Kidney (tissue), 14 donors: Measurements from ENCODE around the gene COX7A1. TPM values are rescaled to one million over a fixed set of nuclear protein-coding genes. Genes with fewer than 3 reads are reported as not detected.

Experiments
- DNase-seq, 5 donors: peaks; one replicate each; pipeline ENCODE4 v3.0.0-alpha.2; 2013 to 2020
- FAIRE-seq: peaks from 2 replicates; lab custom pipeline; 2012; peaks lifted over from hg19 to GRCh38; lab: Jason Lieb, UNC
- H3K27ac ChIP-seq, 2 donors: one replicate each; pipeline ENCODE4 v1.7.0; 2013; ENCODE audit warnings: low read depth in 2 of 2, low read length in 2 of 2, inconsistent platforms in 1 of 2
- H3K27me3 ChIP-seq: one replicate; pipeline ENCODE4 v1.7.1; 2013; ENCODE audit warnings: low read length, inconsistent platforms; ENCODE audit not compliant: control insufficient read depth, insufficient read depth
- H3K36me3 ChIP-seq, 3 donors: one replicate each; pipeline versions ENCODE4 v1.7.0 to v1.7.1; 2013; ENCODE audit warnings: low read length in 3 of 3, control low read depth in 1 of 3, inconsistent platforms in 1 of 3; ENCODE audit not compliant: insufficient read depth in 3 of 3, control insufficient read depth in 2 of 3
- H3K4me1 ChIP-seq, 3 donors: one replicate each; pipeline versions ENCODE4 v1.7.0 to v1.7.1; 2013; ENCODE audit warnings: low read length in 3 of 3, inconsistent platforms in 1 of 3, low read depth in 1 of 3; ENCODE audit not compliant: control insufficient read depth in 2 of 3, insufficient read depth in 2 of 3
- H3K4me3 ChIP-seq, 3 donors: one replicate each; pipeline versions ENCODE4 v1.7.0 to v1.8.1; 2013; ENCODE audit warnings: low read length in 3 of 3, control low read depth in 1 of 3, inconsistent platforms in 1 of 3
- H3K9ac ChIP-seq, 3 donors: one replicate each; pipeline versions ENCODE4 v1.7.0 to v1.7.1; 2013; ENCODE audit warnings: low read length in 3 of 3, control low read depth in 1 of 3, inconsistent platforms in 1 of 3
- H3K9me3 ChIP-seq, 3 donors: one replicate each; pipeline versions ENCODE4 v1.7.0 to v1.7.1; 2013; ENCODE audit warnings: low read length in 3 of 3, control low read depth in 1 of 3, inconsistent platforms in 1 of 3; ENCODE audit not compliant: control insufficient read depth in 2 of 3, insufficient read depth in 1 of 3
- intact Hi-C: fragments of 100-400 bp; cut with DNase I; formaldehyde crosslinking; loops from one replicate; pipeline ENCODE4 v1.11.1; 2022
- polyA plus RNA-seq: library from polyadenylated mRNA; stranded (reverse); fragments of 350-450 nt; fragmentation: Illumina TruSeq; extraction: RNeasy Lipid Tissue Mini Kit (QIAGEN cat#74804); gene quantifications from one replicate; pipeline ENCODE4 v1.2.3, GENCODE V29; 2014; ENCODE audit warnings: low read depth, low replicate concordance; ENCODE audit not compliant: insufficient read depth
- total RNA-seq: library from RNA; stranded (reverse); fragmentation: NEBNext Ultra II Directional; extraction: Animal tissue kit (Norgen Biotek cat#: 25700); gene quantifications from one replicate; pipeline ENCODE4 v1.2.1, GENCODE V29; 2021
- TF ChIP-seq, protein P1 (sequence below): IDR thresholded peaks from 3 replicates; pipeline ENCODE4 v1.5.1; 2012; ENCODE audit warnings: mild to moderate bottlenecking, moderate library complexity, borderline replicate concordance; ENCODE audit not compliant: insufficient read depth; ENCODE audit errors: extremely low read depth
- donor health status: control.
- donor health status: control.
- donor health status: control.
- donor health status: control.
- donor health status: control.
- donor health status: DM: yes; HTN: yes; CAD: no.
- donor health status: Normal renal cell carcinoma (clear cell type).

COX7A1 gene
- total and polyA plus RNA-seq, 2 donors from 2014 or later, result 56.2 to 199 TPM

DNA sequence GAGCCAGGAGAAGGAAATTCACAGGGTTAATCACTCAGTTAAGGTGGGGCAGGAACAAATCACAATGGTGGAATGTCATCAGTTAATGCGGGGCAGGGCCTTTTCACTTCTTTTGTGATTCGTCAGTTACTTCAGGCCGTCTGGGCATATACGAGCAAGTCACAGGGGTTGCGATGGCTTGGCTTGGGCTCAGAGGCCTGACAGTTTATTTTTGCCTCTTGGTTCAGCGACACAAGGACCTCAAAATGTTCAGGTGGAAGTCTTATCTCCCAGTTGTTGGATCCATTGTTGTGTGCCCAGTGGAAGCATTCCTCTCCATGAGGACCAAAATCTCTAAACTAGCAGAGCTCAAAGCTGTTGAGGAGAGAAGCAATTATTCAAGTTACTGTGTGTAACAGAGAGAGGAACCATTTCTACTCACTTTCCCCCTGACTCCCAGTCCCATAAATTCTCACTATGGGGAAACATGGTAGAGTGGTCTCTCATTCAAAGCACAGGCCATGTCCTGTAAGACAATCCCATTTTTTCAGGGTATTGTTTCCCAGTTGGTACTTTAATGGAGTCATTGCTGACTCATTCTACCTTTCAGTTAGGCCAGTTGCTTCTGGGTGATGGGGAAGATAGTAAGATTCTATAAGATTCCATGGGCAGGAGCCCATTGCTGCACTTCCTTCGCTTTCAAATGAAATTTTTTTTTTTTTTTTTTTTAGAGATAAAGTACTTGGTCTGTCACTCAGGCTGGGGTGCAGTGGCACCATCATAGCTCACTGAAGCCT lies 8.8 kb upstream of the COX7A1 start:
- TF ChIP-seq, protein P1, sequence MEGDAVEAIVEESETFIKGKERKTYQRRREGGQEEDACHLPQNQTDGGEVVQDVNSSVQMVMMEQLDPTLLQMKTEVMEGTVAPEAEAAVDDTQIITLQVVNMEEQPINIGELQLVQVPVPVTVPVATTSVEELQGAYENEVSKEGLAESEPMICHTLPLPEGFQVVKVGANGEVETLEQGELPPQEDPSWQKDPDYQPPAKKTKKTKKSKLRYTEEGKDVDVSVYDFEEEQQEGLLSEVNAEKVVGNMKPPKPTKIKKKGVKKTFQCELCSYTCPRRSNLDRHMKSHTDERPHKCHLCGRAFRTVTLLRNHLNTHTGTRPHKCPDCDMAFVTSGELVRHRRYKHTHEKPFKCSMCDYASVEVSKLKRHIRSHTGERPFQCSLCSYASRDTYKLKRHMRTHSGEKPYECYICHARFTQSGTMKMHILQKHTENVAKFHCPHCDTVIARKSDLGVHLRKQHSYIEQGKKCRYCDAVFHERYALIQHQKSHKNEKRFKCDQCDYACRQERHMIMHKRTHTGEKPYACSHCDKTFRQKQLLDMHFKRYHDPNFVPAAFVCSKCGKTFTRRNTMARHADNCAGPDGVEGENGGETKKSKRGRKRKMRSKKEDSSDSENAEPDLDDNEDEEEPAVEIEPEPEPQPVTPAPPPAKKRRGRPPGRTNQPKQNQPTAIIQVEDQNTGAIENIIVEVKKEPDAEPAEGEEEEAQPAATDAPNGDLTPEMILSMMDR, result no peak
- Histone ChIP-seq H3K4me3 (no peak overlapping the region), H3K27ac (no peak overlapping the region), H3K9me3 (no peaks in the 10 kb centered on the region), H3K36me3 (peaks cover 0 to 2% (median 0%) of the 10 kb centered on the region in 3 donors), H3K4me1 (no peaks in the 10 kb centered on the region), H3K27me3 (no peaks in the 10 kb centered on the region), H3K9ac (no peak overlapping the region)
- intact Hi-C loops, result no loop called here
- no peak for DNase-seq
- no peak for FAIRE-seq

DNA sequence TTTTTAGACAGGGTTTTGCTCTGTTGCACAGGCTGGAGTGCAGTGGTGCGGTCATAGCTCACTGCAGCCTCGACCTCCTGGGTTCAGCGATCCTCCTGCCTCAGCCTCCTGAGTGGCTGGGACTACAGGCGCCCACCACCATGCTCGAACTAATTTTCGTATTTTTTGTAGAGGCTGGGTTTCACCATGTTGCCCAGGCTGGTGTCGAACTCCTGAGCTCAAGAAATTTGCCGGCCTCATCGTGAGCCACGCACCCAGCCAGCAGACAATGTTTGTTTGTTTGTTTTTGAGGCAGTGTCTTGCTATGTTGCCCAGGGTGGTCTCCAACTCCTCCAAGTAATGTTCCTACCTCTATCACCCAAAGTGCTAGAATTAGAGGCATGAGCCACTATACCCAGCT lies 879 bp upstream of the COX7A1 start:
- H3K9ac ChIP-seq, result no peak overlapping the region
- TF ChIP-seq, protein P1, result no peak
- H3K27ac ChIP-seq, result peak overlapping the region in 1 of 2 donors; percentile 95
- H3K36me3 ChIP-seq, result peaks cover 0 to 14% (median 3%) of the 10 kb centered on the region in 3 donors
- DNase-seq (no peak), FAIRE-seq (no peak)
- intact Hi-C loops, result no loop called here
- H3K4me1 ChIP-seq, result no peaks in the 10 kb centered on the region
- H3K27me3 ChIP-seq, result no peaks in the 10 kb centered on the region
- H3K4me3 ChIP-seq, result peak overlapping the region in 1 of 3 donors; percentile 59
- H3K9me3 ChIP-seq, result no peaks in the 10 kb centered on the region

DNA sequence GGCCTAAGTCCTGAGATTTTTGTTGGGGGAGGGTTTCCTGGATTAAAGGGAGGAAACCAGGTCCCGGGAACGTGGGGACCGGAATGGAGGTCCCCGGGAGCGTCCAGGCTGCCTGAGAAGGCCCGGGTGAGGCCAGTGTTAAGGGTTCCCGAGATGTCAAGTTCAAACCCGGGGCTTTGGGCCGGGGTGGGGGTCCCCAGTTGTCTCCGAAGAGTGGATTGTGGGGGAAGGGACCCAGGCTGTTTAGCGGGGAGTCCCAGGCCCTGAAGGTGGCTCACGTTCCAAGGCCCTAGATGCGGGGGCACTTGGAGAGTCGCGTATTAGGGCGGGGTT lies 262 bp downstream of the COX7A1 start:
- intact Hi-C loops, result no loop called here
- H3K9me3 ChIP-seq, result no peaks in the 10 kb centered on the region
- H3K4me1 ChIP-seq, result no peaks in the 10 kb centered on the region
- DNase-seq (no peak), FAIRE-seq (no peak)
- H3K9ac ChIP-seq, result peak overlapping the region; percentile 1 to 98 (median 89)
- peak overlapping the region; percentile 94 to 95 for H3K27ac ChIP-seq
- TF ChIP-seq, protein P1, result no peak
- H3K36me3 ChIP-seq, result peaks cover 2 to 21% (median 11%) of the 10 kb centered on the region in 3 donors
- H3K4me3 ChIP-seq, result peak overlapping the region; percentile 40 to 69 (median 58)
- H3K27me3 ChIP-seq, result no peaks in the 10 kb centered on the region
